Tibial nerve (tissue), 4 donors: Measurements from ENCODE around the gene EDA.

Experiments
- CTCF ChIP-seq, 5 experiments: fragments of 200-600 bp in 3 of 5; fragments of 450-650 bp in 2 of 5; sonication (generic) in 3 of 5; IDR thresholded peaks; one replicate each; pipeline ENCODE4 v1.5.1; 2016 to 2019; ENCODE audit warnings: antibody characterized with exemption in 5 of 5, mild to moderate bottlenecking in 3 of 5, moderate library complexity in 2 of 5
- EP300 ChIP-seq, 2 donors: sonication (generic); formaldehyde crosslinking; IDR thresholded peaks; one replicate each; pipeline ENCODE4 v1.6.1; 2017; ENCODE audit warnings: antibody characterized with exemption in 2 of 2, mild to moderate bottlenecking in 1 of 2
- POLR2A ChIP-seq, 2 donors: fragments of 450-650 bp; IDR thresholded peaks; one replicate each; pipeline ENCODE4 v1.6.1; 2017; ENCODE audit warnings: antibody characterized with exemption in 2 of 2, mild to moderate bottlenecking in 2 of 2, moderate library complexity in 2 of 2

- no peak for TF ChIP-seq CTCF (IDR thresholded peaks at IDR 0.05)
- no peak for TF ChIP-seq POLR2A (IDR thresholded peaks at IDR 0.05)
- TF ChIP-seq EP300 (IDR thresholded peaks at IDR 0.05) = no peak
Measured at GRCh38 chrX:69605521-69605920, 10.4 kb upstream of the EDA start.
